ENCODE data around the gene RFX4.

GRCh38 chr12:106580671-106581508 lies 1.9 kb upstream of the RFX4 start:
- no peak for TF ChIP-seq CTCF (IDR thresholded peaks at IDR 0.05)
- TF ChIP-seq POLR2A (IDR thresholded peaks at IDR 0.05): no peak

Data from testis (tissue), 2 donors.